Hepatocyte (in vitro differentiated cells): Measurements from ENCODE around the gene DHRS9. TPM values are rescaled to one million over a fixed set of nuclear protein-coding genes. Genes with fewer than 3 reads are reported as not detected.

ENCODE experiments used
- DNase-seq: peaks from one replicate; pipeline ENCODE4 v3.0.0-alpha.2; 2016; ENCODE audit warnings: low spot score
- H2AFZ ChIP-seq: fragments of 200-600 bp; sonication (generic); 2 replicates; pipeline ENCODE4 v1.6.0; 2016; ENCODE audit warnings: antibody characterized with exemption, mild to moderate bottlenecking
- H3K27ac ChIP-seq: fragments of 200-600 bp; sonication (generic); 2 replicates; pipeline ENCODE4 v1.5.1; 2016; ENCODE audit warnings: mild to moderate bottlenecking
- H3K27me3 ChIP-seq: fragments of 200-600 bp; sonication (generic); 2 replicates; pipeline ENCODE4 v1.6.1; 2016
- H3K36me3 ChIP-seq: fragments of 200-600 bp; sonication (generic); replicated peaks from 2 replicates; pipeline ENCODE4 v1.5.1; 2016; ENCODE audit warnings: low read depth; ENCODE audit not compliant: insufficient read depth
- H3K4me1 ChIP-seq: fragments of 200-600 bp; sonication (generic); 2 replicates; pipeline ENCODE4 v1.5.1; 2016; ENCODE audit warnings: mild to moderate bottlenecking, moderate library complexity; ENCODE audit not compliant: insufficient read depth
- H3K4me2 ChIP-seq: fragments of 200-600 bp; sonication (generic); 2 replicates; pipeline ENCODE4 v1.6.0; 2016
- H3K4me3 ChIP-seq: fragments of 200-600 bp; sonication (generic); 2 replicates; pipeline ENCODE4 v1.5.1; 2016; ENCODE audit warnings: mild to moderate bottlenecking
- H3K79me2 ChIP-seq: fragments of 200-600 bp; sonication (generic); 2 replicates; pipeline ENCODE4 v1.6.0; 2017; ENCODE audit warnings: mild to moderate bottlenecking
- H3K9me2 ChIP-seq: fragments of 200-600 bp; sonication (generic); replicated peaks from 2 replicates; pipeline ENCODE4 v1.6.0; 2017; ENCODE audit warnings: mild to moderate bottlenecking; ENCODE audit not compliant: insufficient read depth
- H3K9me3 ChIP-seq: fragments of 200-600 bp; sonication (generic); 2 replicates; pipeline ENCODE4 v1.5.1; 2016; ENCODE audit warnings: low read depth, mild to moderate bottlenecking
- H4K20me1 ChIP-seq: fragments of 200-600 bp; sonication (generic); 2 replicates; pipeline ENCODE4 v1.6.0; 2016; ENCODE audit warnings: mild to moderate bottlenecking; ENCODE audit not compliant: insufficient read depth, poor library complexity, severe bottlenecking
- EZH2 ChIP-seq: fragments of 200-600 bp; sonication (generic); IDR thresholded peaks from 2 replicates; pipeline ENCODE4 v1.6.1; 2016; ENCODE audit warnings: antibody characterized with exemption, mild to moderate bottlenecking, borderline replicate concordance
- EZH2phosphoT487 ChIP-seq: fragments of 200-600 bp; sonication (generic); IDR thresholded peaks from one replicate; pipeline ENCODE4 v1.6.1; 2018; ENCODE audit warnings: antibody characterized with exemption, mild to moderate bottlenecking, low read depth, moderate library complexity; ENCODE audit not compliant: unreplicated experiment, severe bottlenecking
- WGBS: methylation state at CpG from one replicate; pipeline ENCODE4 v1.1.6; 2016; ENCODE audit warnings: low lambda C conversion rate; ENCODE audit errors: missing lambda C conversion rate; 5-methylcytosine and 5-hydroxymethylcytosine counted together
- polyA plus RNA-seq: library from polyadenylated mRNA; unstranded; fragments of >200 nt; fragmentation: Nextera tagmentation; extraction: Ambion mirVana; gene quantifications from 2 replicates; pipeline ENCODE4 v1.2.1, GENCODE V29; 2016
- total RNA-seq: library from RNA; depleted of rRNA; stranded (reverse); fragments of >200 nt; gene quantifications from 2 replicates; pipeline ENCODE4 v1.2.3, GENCODE V29; 2014
- TF ChIP-seq, protein P1 (sequence below): fragments of 200-600 bp; sonication (generic); IDR thresholded peaks from 2 replicates; pipeline ENCODE4 v1.5.1; 2016; ENCODE audit warnings: antibody characterized with exemption, mild to moderate bottlenecking; ENCODE audit not compliant: poor library complexity

The DHRS9 gene
- total and polyA plus RNA-seq, 2 experiments from 2014 or later, result 1.1 to 2.2 TPM

DNA sequence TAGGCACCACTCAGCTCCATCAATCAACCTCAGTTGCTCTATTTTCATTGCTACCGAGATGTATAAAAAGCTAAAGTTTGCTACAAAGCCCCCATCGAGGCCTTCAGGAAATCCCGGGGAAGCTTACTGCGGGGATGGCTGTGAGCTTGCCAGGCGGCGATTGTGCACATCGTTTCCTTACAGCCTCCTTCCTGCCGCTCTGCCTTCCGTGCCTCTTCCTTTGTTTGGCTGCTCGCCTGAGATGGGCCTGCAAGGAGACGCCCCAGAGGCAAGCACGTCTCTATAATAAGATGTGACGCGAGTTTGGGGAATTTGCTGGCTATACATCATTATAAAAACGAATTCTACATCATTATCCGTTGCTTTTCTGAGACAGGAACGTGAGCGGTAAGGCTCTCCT, 41.6 kb downstream of the DHRS9 start:
- H3K27ac ChIP-seq, result no peak overlapping the region

DNA sequence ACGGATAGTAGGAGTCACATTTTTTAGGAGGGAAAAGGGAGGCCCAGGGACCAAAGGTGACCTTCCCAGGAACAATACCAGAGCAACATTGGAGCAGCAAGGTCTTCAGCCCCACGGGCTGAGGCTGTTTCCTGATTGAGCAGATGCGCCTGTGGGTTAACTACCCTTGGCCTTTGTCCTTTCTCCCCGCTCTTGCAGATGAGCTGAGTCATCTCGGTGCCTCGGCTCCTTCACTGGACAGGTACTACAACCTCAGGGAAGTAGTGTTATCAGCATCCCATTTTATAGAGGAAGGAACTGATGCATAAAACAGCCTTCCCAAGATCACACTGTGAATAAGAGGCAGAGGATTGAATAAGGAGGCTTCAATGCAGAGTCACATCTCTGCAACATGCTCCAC, 43.5 kb downstream of the DHRS9 start:
- Histone ChIP-seq H3K4me3 (no peak overlapping the region), H3K9me2 (no peaks in the 10 kb centered on the region), H3K27me3 (peaks cover 18% of the 10 kb centered on the region), H3K36me3 (no peaks in the 10 kb centered on the region), H2AFZ (no peak overlapping the region), H3K27ac (no peak overlapping the region), H3K4me1 (no peaks in the 10 kb centered on the region), H3K4me2 (no peak overlapping the region), H3K79me2 (no peaks in the 10 kb centered on the region), H3K9me3 (no peaks in the 10 kb centered on the region), H4K20me1 (no peaks in the 10 kb centered on the region)
- no peak for TF ChIP-seq EZH2
- TF ChIP-seq, protein P1, sequence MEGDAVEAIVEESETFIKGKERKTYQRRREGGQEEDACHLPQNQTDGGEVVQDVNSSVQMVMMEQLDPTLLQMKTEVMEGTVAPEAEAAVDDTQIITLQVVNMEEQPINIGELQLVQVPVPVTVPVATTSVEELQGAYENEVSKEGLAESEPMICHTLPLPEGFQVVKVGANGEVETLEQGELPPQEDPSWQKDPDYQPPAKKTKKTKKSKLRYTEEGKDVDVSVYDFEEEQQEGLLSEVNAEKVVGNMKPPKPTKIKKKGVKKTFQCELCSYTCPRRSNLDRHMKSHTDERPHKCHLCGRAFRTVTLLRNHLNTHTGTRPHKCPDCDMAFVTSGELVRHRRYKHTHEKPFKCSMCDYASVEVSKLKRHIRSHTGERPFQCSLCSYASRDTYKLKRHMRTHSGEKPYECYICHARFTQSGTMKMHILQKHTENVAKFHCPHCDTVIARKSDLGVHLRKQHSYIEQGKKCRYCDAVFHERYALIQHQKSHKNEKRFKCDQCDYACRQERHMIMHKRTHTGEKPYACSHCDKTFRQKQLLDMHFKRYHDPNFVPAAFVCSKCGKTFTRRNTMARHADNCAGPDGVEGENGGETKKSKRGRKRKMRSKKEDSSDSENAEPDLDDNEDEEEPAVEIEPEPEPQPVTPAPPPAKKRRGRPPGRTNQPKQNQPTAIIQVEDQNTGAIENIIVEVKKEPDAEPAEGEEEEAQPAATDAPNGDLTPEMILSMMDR, result no peak
- TF ChIP-seq EZH2phosphoT487, result no peak
- DNase-seq, result no peak
- 76% methylated on average over 6 of the region's 6 CpGs for WGBS

More for the DNA sequence above, 41.6 kb downstream of the DHRS9 start:
- peaks cover 9% of the 10 kb centered on the region for H3K27me3 ChIP-seq
- no peaks in the 10 kb centered on the region for H3K4me1 ChIP-seq
- H3K9me3 ChIP-seq, result no peaks in the 10 kb centered on the region
- H3K79me2 ChIP-seq, result no peaks in the 10 kb centered on the region
- no peak for DNase-seq
- no peak overlapping the region for H2AFZ ChIP-seq
- H4K20me1 ChIP-seq, result no peaks in the 10 kb centered on the region
- TF ChIP-seq EZH2 (no peak), EZH2phosphoT487 (no peak)
- TF ChIP-seq, protein P1, result no peak
- 81% methylated on average over 18 of the region's 18 CpGs for WGBS
- no peaks in the 10 kb centered on the region for H3K9me2 ChIP-seq
- H3K4me2 ChIP-seq, result no peak overlapping the region
- no peaks in the 10 kb centered on the region for H3K36me3 ChIP-seq
- no peak overlapping the region for H3K4me3 ChIP-seq

DNA sequence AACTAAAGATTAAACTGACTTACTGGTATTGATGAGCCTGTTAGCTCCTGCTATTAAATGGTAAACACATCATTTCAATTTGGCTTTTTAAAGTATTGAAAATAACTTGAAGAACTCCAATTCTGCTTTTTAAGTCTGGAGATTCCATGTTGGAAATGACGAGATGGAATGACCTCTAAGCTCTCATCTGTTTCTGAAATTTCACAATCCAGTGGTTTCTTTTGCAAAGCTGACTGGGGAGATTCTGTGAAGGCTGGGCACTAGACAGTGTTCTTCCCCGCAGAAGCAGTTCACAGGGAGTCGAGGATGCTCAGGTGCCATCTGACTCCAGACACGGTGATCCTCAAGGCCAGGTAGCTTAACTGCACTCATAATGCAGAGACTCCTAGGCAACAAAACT, 44.7 kb downstream of the DHRS9 start:
- no peak overlapping the region for H3K27ac ChIP-seq
- no peak for TF ChIP-seq EZH2
- TF ChIP-seq, protein P1, result no peak
- no peak for TF ChIP-seq EZH2phosphoT487
- 86% methylated on average over 4 of the region's 4 CpGs for WGBS
- no peak overlapping the region for H3K4me3 ChIP-seq
- H4K20me1 ChIP-seq, result no peaks in the 10 kb centered on the region
- no peaks in the 10 kb centered on the region for H3K9me3 ChIP-seq
- no peaks in the 10 kb centered on the region for H3K9me2 ChIP-seq
- DNase-seq, result no peak
- H3K36me3 ChIP-seq, result no peaks in the 10 kb centered on the region
- H3K4me2 ChIP-seq, result no peak overlapping the region
- H3K27me3 ChIP-seq, result peaks cover 17% of the 10 kb centered on the region
- H3K79me2 ChIP-seq, result no peaks in the 10 kb centered on the region
- no peak overlapping the region for H2AFZ ChIP-seq
- H3K4me1 ChIP-seq, result no peaks in the 10 kb centered on the region

DNA sequence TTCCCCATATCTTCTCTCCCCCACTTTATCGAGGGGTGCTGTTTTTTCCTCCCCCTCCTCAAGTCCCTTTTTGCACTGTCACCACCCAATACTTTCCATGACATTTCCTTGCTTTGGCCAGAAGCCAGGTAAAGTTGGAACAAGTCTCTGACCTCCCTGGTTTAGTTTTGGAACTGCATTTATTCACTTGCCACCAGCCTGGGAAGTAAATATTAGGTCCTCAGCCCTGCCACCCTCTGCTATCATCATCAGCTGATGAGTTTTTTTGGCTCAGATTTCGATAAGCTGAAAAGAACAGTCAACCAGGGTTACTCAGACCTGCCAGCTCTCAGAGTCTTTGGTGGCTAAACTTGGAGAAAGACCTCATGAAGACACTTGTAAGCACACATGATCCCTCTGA, 47.0 kb downstream of the DHRS9 start:
- no peak overlapping the region for H2AFZ ChIP-seq
- H4K20me1 ChIP-seq, result no peaks in the 10 kb centered on the region
- no peaks in the 10 kb centered on the region for H3K79me2 ChIP-seq
- peaks cover 8% of the 10 kb centered on the region for H3K27me3 ChIP-seq
- no peak overlapping the region for H3K27ac ChIP-seq
- DNase-seq, result no peak
- no peaks in the 10 kb centered on the region for H3K4me1 ChIP-seq
- WGBS, result 81% methylated on average over 2 of the region's 2 CpGs
- H3K4me2 ChIP-seq, result no peak overlapping the region
- no peak overlapping the region for H3K4me3 ChIP-seq
- no peaks in the 10 kb centered on the region for H3K9me2 ChIP-seq
- H3K9me3 ChIP-seq, result no peaks in the 10 kb centered on the region
- TF ChIP-seq EZH2phosphoT487, result no peak
- TF ChIP-seq, protein P1, result no peak
- TF ChIP-seq EZH2, result no peak
- H3K36me3 ChIP-seq, result no peaks in the 10 kb centered on the region
